Panc1 (cell line): ENCODE measurements around the gene SMYD5.

Experiments used
- CTCF ChIP-seq: fragments of 450-650 bp; IDR thresholded peaks from 2 replicates; pipeline ENCODE4 v1.5.1; 2017; ENCODE audit warnings: mild to moderate bottlenecking
- POLR2AphosphoS5 ChIP-seq: IDR thresholded peaks from 2 replicates; pipeline ENCODE4 v1.6.1; 2012; ENCODE audit warnings: mild to moderate bottlenecking, low read depth, low read length, moderate library complexity
- REST ChIP-seq, 2 experiments: IDR thresholded peaks; 2 replicates each; pipeline ENCODE4 v1.6.1; 2011 to 2012; ENCODE audit warnings: low read depth in 2 of 2, control low read depth in 1 of 2, low read length in 1 of 2, mild to moderate bottlenecking in 1 of 2, moderate library complexity in 1 of 2; ENCODE audit not compliant: insufficient read depth in 1 of 2
- TCF7L2 ChIP-seq: IDR thresholded peaks from 2 replicates; pipeline ENCODE4 v1.6.1; 2011; ENCODE audit warnings: mild to moderate bottlenecking, low read depth, low read length, inconsistent platforms

- TF ChIP-seq CTCF: no peak
- no peak for TF ChIP-seq REST (IDR thresholded peaks at IDR 0.05; ENCODE audit: insufficient read depth in 1 of 2, low read depth in 2 of 2, low read length in 1 of 2)
- no peak for TF ChIP-seq POLR2AphosphoS5
- no peak for TF ChIP-seq TCF7L2
Observed at GRCh38 chr2:73174941-73175662, 38.9 kb upstream of the SMYD5 start.
